GM12801 (cell line): Measurements from ENCODE around the gene TANC1.

Source experiments
- CTCF ChIP-seq: IDR thresholded peaks from one replicate; pipeline ENCODE4 v1.5.1; 2011; ENCODE audit warnings: control low read depth; ENCODE audit not compliant: insufficient read length; ENCODE audit errors: extremely low read depth

Gene TANC1

GRCh38 chr2:158963071-158963470, 5.4 kb upstream of the TANC1 start:
- TF ChIP-seq CTCF = no peak

- no peak for TF ChIP-seq CTCF
Observed at GRCh38 chr2:158965107-158965506, 3.3 kb upstream of the TANC1 start.

DNA sequence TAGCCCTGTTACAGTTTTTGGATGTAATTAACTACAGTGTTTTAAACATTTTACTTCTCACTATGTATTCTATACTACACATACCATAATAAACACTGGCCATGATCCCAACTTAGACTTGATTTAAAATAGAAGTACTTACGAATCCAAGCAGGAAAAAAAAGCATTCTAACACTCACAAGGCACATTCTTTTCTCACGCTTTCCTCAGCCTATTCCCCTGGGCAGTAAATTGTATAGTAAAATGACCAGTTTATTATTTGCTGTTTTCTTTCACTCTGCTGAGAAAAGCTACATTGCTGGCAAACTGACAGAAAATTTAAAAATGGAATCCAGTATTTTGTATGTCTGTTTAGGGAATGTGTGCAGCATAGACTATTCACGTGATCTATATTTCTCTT, 2.8 kb upstream of the TANC1 start:
- no peak for TF ChIP-seq CTCF

DNA sequence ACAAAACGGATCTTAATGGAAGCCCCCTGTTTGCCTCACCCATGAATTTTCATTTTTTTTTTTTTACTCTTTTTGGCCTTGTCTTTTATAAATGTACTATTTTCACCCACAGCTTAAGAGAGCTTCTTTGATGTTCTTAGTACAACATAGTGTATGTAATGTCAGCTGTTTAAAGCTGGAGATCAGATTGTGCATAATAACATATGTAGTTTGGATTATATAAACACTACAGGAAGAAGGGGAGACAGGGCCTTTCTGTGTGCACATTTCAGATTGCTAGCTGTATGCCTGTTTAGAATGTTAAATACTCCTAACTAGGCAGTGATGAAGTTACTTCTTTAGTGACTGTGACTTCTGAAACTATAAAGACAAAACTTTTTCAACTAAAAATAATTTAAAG, 2.1 kb upstream of the TANC1 start:
- no peak for TF ChIP-seq CTCF

- no peak for TF ChIP-seq CTCF
Observed at GRCh38 chr2:158967114-158967730, 1.2 kb upstream of the TANC1 start.

DNA sequence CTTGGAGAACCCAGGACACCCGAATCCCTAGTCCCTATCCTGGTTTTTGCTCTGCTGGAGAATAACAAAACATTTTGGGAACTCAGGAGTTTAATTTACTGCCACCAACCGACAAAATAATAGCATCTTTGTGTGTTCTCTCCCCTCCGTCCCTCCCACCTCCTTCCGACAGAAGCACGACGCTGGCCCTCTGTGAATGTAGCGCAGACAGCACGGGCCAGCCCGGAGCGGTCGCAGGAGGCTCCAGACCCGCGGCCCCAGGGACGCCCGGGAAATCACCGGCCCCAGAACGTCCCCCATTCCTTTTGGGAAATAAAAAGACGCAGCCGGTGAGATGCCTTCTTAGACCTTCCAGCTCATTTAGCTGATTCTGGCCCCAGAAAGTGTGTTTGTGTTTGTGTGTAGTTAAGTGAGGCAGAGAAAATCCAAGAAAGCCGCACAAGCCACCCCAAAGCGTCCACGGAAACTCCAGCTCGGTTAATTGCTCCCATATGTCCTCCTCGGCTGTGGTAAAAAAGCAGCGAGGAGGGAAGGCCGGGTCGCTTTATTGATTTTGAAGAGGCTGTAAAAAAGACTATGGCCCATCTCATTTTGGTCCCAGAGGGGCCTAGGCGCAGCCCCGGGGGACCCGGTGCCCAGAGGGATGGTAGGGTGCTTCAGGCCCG, 577 bp upstream of the TANC1 start:
- TF ChIP-seq CTCF = no peak

GRCh38 chr2:158969162-158969714, 798 bp downstream of the TANC1 start:
- TF ChIP-seq CTCF = no peak
